ENCODE measurements around the gene ZNF407.

ZNF407 gene

DNA sequence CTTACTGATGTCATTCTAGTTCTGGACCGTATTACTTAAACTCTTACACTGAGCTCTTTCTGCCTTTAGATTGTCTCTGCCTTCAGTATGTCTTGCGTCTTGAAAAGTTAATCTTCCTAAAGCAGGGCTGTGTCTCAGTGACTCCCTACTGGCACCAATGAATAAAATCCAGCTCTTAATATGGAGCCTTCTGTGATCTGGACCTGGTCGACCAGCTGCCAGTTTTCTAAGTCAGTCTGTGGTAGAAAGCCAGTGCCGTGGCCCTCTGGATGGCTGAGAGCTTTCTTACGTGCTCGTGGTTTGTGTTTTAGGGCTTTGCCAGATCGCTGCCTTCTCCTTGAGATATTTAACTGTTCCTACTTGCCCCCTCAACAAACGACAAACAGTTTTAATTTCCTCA, 26.8 kb downstream of the ZNF407 start:
- no peak for TF ChIP-seq ZNF37A (tag by site-specific recombination; IDR thresholded peaks at IDR 0.05)
- TF ChIP-seq HOXA7 (CRISPR knock-in tag; IDR thresholded peaks at IDR 0.05; ENCODE audit: borderline replicate concordance): no peak
- TF ChIP-seq ZNF114 (tag by site-specific recombination; IDR thresholded peaks at IDR 0.05): no peak
- no peak for TF ChIP-seq ZNF175 (tag by site-specific recombination; IDR thresholded peaks at IDR 0.05)
- TF ChIP-seq ZNF404 (tag by site-specific recombination; IDR thresholded peaks at IDR 0.05): no peak
- no peak for TF ChIP-seq ZNF670 (tag by site-specific recombination; IDR thresholded peaks at IDR 0.05; ENCODE audit: low read depth)
- no peak for TF ChIP-seq KLF1 (tag by site-specific recombination; IDR thresholded peaks at IDR 0.05)
- TF ChIP-seq, protein P1, sequence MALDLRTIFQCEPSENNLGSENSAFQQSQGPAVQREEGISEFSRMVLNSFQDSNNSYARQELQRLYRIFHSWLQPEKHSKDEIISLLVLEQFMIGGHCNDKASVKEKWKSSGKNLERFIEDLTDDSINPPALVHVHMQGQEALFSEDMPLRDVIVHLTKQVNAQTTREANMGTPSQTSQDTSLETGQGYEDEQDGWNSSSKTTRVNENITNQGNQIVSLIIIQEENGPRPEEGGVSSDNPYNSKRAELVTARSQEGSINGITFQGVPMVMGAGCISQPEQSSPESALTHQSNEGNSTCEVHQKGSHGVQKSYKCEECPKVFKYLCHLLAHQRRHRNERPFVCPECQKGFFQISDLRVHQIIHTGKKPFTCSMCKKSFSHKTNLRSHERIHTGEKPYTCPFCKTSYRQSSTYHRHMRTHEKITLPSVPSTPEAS (tag by site-specific recombination; IDR thresholded peaks at IDR 0.05): no peak
- TF ChIP-seq, protein P2, sequence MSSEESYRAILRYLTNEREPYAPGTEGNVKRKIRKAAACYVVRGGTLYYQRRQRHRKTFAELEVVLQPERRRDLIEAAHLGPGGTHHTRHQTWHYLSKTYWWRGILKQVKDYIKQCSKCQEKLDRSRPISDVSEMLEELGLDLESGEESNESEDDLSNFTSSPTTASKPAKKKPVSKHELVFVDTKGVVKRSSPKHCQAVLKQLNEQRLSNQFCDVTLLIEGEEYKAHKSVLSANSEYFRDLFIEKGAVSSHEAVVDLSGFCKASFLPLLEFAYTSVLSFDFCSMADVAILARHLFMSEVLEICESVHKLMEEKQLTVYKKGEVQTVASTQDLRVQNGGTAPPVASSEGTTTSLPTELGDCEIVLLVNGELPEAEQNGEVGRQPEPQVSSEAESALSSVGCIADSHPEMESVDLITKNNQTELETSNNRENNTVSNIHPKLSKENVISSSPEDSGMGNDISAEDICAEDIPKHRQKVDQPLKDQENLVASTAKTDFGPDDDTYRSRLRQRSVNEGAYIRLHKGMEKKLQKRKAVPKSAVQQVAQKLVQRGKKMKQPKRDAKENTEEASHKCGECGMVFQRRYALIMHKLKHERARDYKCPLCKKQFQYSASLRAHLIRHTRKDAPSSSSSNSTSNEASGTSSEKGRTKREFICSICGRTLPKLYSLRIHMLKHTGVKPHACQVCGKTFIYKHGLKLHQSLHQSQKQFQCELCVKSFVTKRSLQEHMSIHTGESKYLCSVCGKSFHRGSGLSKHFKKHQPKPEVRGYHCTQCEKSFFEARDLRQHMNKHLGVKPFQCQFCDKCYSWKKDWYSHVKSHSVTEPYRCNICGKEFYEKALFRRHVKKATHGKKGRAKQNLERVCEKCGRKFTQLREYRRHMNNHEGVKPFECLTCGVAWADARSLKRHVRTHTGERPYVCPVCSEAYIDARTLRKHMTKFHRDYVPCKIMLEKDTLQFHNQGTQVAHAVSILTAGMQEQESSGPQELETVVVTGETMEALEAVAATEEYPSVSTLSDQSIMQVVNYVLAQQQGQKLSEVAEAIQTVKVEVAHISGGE (tag by site-specific recombination; conservative IDR thresholded peaks at IDR 0.05; ENCODE audit: low read depth): no peak
- no peak for TF ChIP-seq ZNF837 (tag by site-specific recombination; IDR thresholded peaks at IDR 0.05)
- TF ChIP-seq ZNF701 (tag by site-specific recombination; IDR thresholded peaks at IDR 0.05): no peak
- TF ChIP-seq ZNF2 (tag by site-specific recombination; IDR thresholded peaks at IDR 0.05): no peak
- no peak for TF ChIP-seq MYNN (tag by site-specific recombination; IDR thresholded peaks at IDR 0.05; ENCODE audit: borderline replicate concordance)
- POLR2A ChIA-PET: no interaction called here
- Histone ChIP-seq H3K9me3 (ENCODE audit: control insufficient read depth, insufficient read depth, low read depth, low read length) (no peaks in the 10 kb centered on the region), H3K4me3 (ENCODE audit: low read depth, low read length) (no peak overlapping the region), H3K4me1 (ENCODE audit: control insufficient read depth, insufficient read depth, low read length) (no peaks in the 10 kb centered on the region; the same call in 1 of the 2 replicates), H3K27ac (ENCODE audit: extremely low read depth, low read depth, low read length) (no peak overlapping the region), H3K36me3 (ENCODE audit: control insufficient read depth in 2 of 2, insufficient read depth in 1 of 2, low read length in 2 of 2) (no peaks in the 10 kb centered on the region)
- CTCF ChIA-PET: interaction anchor here (0.6 to 1.7 kb wide), 4 partner anchors 10 to 494 kb away, joined by 3 to 7 read pairs (median 4); no protein-coding TSS in a partner anchor

DNA sequence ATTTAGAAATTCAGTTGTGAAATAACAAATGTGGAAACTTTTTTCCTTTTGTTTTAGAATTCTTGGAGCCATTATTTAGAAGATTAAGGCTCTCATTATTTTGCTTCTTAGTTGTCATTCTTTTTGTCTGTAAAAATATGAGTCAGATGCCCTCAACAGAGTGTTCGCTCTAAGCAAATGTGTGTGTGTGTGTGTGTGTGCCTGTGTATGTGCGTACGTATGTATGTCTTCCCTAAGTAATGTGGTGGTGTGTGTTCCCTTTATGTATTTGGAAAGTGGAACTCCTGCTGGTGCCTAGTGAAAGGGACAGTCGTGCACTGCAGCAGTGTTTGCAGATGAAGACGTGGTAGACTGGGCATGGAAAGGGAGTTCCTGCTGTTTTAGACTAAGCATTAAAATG, 27.5 kb downstream of the ZNF407 start:
- H3K9me3 ChIP-seq (ENCODE audit: control insufficient read depth, insufficient read depth, low read depth, low read length): no peaks in the 10 kb centered on the region
- no peak overlapping the region for H3K27ac ChIP-seq (ENCODE audit: extremely low read depth, low read depth, low read length)
- no peaks in the 10 kb centered on the region; the same call in 1 of the 2 replicates for H3K4me1 ChIP-seq (ENCODE audit: control insufficient read depth, insufficient read depth, low read length)
- H3K4me3 ChIP-seq (ENCODE audit: low read depth, low read length): no peak overlapping the region
- CTCF ChIA-PET: no interaction called here
- no peaks in the 10 kb centered on the region for H3K36me3 ChIP-seq (ENCODE audit: control insufficient read depth in 2 of 2, insufficient read depth in 1 of 2, low read length in 2 of 2)
- POLR2A ChIA-PET: no interaction called here
- no peak for TF ChIP-seq ZBTB21 (tag by site-specific recombination; IDR thresholded peaks at IDR 0.05)
- TF ChIP-seq RBAK (tag by site-specific recombination; IDR thresholded peaks at IDR 0.05): no peak
- TF ChIP-seq ZNF549 (tag by site-specific recombination; IDR thresholded peaks at IDR 0.05): no peak
- TF ChIP-seq ZNF530 (tag by site-specific recombination; IDR thresholded peaks at IDR 0.05; ENCODE audit: low read depth): no peak
- no peak for TF ChIP-seq ZNF473 (tag by site-specific recombination; IDR thresholded peaks at IDR 0.05)
- TF ChIP-seq ZNF600 (tag by site-specific recombination; IDR thresholded peaks at IDR 0.05): no peak
- no peak for TF ChIP-seq ZNF830 (tag by site-specific recombination; IDR thresholded peaks at IDR 0.05; ENCODE audit: low read depth)
- no peak for TF ChIP-seq ZNF426 (tag by site-specific recombination; IDR thresholded peaks at IDR 0.05)
- no peak for TF ChIP-seq ZNF514 (tag by site-specific recombination; IDR thresholded peaks at IDR 0.05)
- TF ChIP-seq ZNF596 (tag by site-specific recombination; IDR thresholded peaks at IDR 0.05): no peak
- TF ChIP-seq ZBTB1 (tag by site-specific recombination; IDR thresholded peaks at IDR 0.05): no peak
- TF ChIP-seq ZNF501 (tag by site-specific recombination; IDR thresholded peaks at IDR 0.05): no peak
- no peak for TF ChIP-seq MYNN (tag by site-specific recombination; IDR thresholded peaks at IDR 0.05; ENCODE audit: borderline replicate concordance)
- TF ChIP-seq ZNF19 (tag by site-specific recombination; IDR thresholded peaks at IDR 0.05; ENCODE audit: low read depth): no peak
- TF ChIP-seq ZNF37A (tag by site-specific recombination; IDR thresholded peaks at IDR 0.05): no peak

Data from HEK293 (cell line).